GM19438 (cell line): Measurements from ENCODE around the gene AFP.

ENCODE experiments used
- ATAC-seq: cut with Tn5 transposase; IDR thresholded peaks from one replicate; pipeline ENCODE4 v1.9.1; 2021; ENCODE audit warnings: low read depth; ENCODE audit not compliant: unreplicated experiment

The AFP gene

DNA sequence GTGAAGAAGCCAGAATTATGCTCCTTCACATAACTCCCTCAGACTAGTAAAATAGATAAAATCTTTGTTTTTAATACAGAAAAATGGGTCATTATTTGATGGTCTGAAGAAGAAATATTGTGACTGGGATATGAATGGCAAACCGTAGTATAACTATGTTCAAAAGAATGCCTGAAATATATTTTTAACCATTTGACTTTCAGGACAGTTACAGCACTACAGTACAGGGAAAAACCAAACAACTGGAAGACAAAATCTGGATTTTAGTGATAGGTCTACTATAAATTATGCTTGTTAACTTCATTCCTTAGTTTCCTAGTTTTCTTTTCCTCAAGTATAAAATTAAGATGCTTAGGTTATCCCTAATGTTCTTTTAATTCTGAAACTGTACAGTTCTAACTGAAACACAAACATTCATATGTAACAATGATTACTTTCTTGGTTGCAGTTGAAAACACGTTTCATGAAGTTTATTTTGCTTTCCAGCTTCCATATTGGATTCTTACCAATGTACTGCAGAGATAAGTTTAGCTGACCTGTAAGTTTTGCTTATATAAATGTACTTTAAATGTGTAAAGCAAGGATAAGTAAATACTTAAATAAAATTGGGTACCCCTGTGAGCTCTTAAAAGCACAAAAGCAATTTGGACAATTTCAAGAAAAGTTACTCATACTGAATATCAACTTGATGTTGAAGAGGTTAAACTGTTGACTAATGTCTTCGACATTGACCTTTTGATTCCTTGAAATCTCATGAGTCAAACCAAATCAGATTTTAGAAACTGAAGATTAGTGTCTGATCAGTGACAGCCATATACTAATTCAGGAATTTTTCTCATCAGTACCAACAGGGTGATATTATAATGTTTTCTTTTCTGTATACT lies 895 bp downstream of the AFP start:
- ATAC-seq, result no peak

- ATAC-seq, result no peak
These were observed 1.5 kb downstream of the AFP start for GRCh38 chr4:73437558-73437956.

DNA sequence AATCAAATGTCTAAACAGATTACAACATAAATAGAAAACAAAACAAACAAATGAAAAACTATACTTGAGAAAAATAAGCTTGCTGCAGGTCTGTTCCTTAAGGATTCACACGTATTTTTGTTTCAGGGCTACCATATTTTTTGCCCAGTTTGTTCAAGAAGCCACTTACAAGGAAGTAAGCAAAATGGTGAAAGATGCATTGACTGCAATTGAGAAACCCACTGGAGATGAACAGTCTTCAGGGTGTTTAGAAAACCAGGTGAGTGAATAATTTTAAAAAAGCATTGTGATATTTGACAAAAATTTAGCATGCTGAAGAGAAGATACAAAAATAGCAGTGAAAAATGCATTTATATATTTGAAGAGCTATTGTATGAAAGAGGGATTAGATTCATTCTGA lies 2.0 kb downstream of the AFP start:
- ATAC-seq, result no peak

DNA sequence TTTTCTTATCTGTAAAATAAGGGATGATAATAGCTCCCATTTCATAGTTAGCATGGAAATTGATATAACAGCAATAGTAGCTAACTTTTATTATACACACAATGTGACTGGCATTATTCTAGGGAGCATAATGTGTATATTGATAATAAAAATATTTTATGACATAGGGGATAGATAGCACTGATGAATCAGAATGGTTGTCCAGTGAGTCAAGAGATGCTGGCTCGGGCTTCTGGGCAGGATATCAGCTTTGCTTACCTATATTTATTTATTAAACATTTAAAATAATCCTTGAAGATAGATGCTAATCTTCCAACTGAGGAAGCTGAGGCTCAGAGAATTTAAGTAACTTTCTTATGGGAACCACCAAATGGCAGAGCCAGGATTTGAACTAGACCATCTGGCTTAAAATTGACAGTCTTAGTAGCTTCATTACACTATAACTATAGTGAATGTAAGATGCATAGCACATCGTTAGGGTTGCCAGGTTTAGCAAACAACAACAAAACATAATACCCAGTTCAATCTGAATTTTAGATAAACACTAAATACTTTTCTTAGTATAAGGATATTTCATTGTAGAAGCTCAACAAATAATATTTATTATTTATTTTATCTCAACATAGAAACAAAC lies 2.7 kb downstream of the AFP start:
- no peak for ATAC-seq

- no peak for ATAC-seq
These were observed 3.4 kb downstream of the AFP start for GRCh38 chr4:73439445-73439844.

DNA sequence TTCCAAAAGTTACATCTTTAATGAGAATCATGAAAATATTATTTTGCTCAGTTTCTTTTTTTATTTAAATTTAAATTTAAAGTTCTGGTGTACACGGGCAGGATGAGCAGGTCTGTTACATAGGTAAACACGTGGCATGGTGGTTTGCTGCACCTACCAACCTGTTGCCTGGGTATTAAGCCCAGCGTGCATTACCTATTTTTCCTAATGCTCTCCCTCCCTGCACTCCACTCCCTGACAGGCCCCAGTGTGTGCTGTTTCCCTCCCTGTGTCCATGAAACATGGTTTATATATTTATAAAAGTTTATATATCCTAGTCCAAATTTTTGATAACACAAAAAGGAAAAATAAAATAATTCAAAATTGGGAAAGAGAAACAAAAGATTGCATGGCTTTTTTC lies 4.0 kb downstream of the AFP start:
- ATAC-seq, result no peak

DNA sequence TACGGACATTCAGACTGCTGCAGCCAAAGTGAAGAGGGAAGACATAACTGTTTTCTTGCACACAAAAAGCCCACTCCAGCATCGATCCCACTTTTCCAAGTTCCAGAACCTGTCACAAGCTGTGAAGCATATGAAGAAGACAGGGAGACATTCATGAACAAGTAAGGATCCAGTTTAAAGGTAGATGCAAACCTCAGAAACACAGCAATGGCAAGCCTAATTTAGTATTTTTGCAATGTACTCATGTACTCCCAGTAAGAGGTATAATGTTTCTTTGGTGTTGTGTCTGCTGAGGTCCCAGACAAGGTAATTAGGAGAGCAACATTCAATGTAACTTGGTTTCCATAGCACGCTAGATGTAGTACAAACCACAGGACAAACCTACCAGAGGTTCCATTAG lies 4.6 kb downstream of the AFP start:
- no peak for ATAC-seq

DNA sequence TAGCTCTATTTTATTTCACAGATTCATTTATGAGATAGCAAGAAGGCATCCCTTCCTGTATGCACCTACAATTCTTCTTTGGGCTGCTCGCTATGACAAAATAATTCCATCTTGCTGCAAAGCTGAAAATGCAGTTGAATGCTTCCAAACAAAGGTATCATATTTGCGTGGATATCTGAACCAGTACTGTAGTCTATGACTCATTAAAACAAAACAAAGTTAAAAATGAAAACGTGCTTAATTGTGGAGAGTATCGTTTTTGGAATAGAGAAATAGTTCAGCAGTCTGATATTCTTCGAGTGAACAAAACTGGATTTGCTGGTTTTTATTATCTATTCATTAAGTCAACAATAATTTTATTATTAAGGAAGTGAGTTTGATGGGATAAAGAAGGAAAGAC lies 6.3 kb downstream of the AFP start:
- no peak for ATAC-seq

- ATAC-seq, result no peak
These were observed 7.2 kb downstream of the AFP start for GRCh38 chr4:73443224-73443623.

- no peak for ATAC-seq
These were observed 9.6 kb downstream of the AFP start for GRCh38 chr4:73445383-73446335.

GRCh38 chr4:73446336-73446938 lies 10.4 kb downstream of the AFP start:
- ATAC-seq, result peak; percentile 95

DNA sequence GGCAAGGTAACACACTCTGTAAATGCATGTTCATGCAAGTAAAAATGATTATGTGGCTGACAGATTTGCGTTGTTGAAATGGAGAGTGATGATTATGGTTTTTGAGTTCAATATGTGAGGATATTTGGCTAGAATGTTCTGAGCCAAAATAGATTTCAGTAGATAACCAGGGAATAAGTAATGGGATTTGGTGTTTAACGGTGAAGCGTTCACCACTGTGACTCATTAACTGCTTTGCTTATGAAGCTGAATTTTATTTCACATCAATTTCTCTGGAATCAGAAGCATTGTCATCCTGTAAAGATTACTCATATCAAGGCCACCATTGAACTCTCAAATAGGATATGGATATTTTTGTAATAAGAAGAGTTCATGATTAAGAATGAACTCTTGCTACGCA lies 11.7 kb downstream of the AFP start:
- ATAC-seq, result no peak

DNA sequence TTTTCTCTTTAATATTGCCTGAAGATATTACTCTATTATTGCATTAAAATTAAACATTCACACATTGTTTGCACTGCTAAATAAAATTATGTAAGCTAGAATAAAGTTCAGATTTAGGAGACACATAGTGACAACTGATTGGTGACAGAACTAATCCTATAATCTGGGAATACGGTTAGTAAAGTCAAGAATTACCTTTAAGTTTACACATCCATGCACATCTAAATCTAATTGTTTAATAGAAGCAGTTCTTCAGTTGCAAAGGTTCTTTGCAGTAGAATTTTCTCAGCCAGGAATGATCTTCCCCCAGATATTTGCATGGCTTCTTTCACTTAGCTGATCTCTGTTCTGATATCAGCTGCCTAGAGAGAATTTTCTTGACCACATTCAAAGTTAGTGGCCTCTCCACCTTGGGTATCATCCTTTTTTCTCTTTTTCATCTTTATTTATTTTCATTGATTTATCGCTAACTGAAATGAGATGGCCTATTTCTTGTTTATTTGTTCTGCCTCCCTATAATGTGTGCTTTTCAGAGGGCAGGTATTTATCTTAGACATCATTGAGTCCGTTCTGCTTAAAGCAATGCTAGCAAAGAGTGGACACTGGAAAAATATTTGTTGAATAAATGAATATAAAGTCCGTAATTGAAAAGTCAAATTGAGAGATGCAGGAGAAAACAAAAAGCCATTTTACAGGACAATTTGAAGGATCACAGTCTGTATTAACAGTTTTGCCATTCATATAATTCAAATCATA lies 12.6 kb downstream of the AFP start:
- ATAC-seq, result no peak

DNA sequence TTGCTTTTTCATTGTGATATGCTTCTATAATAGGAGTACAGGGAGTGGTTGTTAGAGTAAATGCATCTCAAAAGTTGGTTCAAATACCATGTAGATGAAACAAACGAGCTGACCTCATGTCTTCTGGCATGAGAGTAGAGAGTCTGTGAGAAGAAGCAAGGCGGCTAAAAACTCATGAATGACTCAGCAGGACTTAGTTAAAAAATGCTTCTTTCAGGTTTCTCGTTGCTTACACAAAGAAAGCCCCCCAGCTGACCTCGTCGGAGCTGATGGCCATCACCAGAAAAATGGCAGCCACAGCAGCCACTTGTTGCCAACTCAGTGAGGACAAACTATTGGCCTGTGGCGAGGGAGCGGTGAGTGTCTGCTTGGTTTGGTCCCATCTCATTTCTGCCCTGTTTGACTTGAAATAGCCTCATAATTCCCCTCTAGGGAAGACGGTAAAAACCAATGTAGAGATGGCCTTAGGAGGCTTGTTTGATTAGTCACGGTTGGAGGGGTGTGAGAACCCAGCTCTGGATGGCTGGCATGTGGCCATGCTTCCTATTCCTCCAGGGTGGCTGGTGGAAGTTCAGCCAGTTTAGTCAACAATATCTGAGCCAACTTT lies 14.5 kb downstream of the AFP start:
- ATAC-seq, result no peak

GRCh38 chr4:73451404-73451803 lies 15.4 kb downstream of the AFP start:
- ATAC-seq, result no peak

GRCh38 chr4:73451981-73452747 lies 16.1 kb downstream of the AFP start:
- ATAC-seq, result no peak

- ATAC-seq, result no peak
These were observed 17.1 kb downstream of the AFP start for GRCh38 chr4:73452953-73453700.

- ATAC-seq, result no peak
These were observed 17.6 kb downstream of the AFP start for GRCh38 chr4:73453701-73454005.
